ENCODE results near the gene TSPAN2.

GRCh38 chr1:115077984-115078330 is 11.3 kb downstream of the TSPAN2 start:
- TF ChIP-seq, protein P1, sequence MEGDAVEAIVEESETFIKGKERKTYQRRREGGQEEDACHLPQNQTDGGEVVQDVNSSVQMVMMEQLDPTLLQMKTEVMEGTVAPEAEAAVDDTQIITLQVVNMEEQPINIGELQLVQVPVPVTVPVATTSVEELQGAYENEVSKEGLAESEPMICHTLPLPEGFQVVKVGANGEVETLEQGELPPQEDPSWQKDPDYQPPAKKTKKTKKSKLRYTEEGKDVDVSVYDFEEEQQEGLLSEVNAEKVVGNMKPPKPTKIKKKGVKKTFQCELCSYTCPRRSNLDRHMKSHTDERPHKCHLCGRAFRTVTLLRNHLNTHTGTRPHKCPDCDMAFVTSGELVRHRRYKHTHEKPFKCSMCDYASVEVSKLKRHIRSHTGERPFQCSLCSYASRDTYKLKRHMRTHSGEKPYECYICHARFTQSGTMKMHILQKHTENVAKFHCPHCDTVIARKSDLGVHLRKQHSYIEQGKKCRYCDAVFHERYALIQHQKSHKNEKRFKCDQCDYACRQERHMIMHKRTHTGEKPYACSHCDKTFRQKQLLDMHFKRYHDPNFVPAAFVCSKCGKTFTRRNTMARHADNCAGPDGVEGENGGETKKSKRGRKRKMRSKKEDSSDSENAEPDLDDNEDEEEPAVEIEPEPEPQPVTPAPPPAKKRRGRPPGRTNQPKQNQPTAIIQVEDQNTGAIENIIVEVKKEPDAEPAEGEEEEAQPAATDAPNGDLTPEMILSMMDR (IDR thresholded peaks at IDR 0.05; ENCODE audit: insufficient read depth, low read length, poor library complexity, severe bottlenecking), result no peak
- TF ChIP-seq EZH2phosphoT487 (conservative IDR thresholded peaks at IDR 0.05; ENCODE audit: low read length), result no peak

Data from SU-DHL-6 (cell line).